ENCODE results near the gene FCGR3A.

The FCGR3A gene

DNA sequence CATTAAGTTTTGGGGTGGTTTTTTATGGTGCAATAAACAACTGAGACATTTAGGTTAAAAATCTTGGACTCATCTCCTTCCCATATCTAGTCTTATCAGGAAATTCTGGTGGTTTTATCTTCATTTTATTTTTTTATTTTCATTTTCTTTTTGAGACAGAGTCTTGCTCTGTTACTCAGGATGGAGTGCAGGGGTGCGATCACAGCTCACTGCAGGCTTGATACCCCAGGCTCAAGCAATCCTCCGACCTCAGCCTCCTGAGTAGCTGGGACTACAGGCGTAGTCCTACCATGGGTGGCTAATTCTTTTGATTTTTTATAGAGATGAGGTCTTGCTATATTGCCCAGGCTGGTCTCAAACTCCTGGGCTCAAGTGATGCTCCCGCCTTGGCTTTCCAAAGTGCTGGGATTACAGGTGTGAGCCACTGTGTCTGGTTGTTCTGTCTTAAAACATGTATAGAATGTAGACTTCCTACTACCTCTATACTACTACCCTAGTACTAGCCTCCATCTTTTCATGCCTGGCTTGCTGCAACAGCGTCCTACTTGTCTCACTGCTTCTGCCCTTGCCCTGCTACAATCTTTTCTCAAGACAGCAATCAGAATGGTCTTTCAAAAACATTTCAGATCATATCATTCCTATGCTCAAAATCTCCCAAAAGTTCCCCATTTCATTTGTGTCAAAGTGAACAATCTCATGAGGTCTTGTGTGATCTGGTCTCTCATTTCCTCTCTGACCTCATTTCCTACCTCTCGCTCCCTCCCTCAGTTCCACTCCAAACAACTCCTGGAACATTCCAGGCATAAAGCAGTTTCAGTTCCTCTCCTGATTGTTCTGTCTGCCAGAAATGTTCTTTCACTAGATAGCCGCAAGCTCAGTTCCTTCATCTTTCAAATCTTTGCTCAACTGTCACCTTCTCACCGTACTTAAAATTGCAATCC is 50.2 kb downstream of the FCGR3A start:
- no peak for DNase-seq

DNA sequence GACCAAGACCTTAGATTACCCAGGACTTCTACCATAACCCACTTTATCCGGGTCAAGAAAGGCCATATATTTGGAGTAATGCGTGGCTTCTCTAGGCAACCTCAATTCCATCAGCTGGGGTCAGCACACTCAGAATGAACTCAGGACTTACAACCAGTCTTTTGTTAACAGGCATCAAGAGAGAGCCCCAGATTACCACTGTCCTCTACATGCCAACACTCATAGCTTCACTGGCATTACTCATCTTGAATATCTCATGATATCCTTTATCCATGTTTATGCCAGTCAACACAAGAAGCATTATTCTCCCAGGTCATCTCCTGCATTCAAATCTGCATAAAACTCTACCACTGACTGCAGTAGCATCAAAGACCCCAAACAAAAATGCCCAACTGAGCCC is 51.0 kb downstream of the FCGR3A start:
- no peak for DNase-seq

DNA sequence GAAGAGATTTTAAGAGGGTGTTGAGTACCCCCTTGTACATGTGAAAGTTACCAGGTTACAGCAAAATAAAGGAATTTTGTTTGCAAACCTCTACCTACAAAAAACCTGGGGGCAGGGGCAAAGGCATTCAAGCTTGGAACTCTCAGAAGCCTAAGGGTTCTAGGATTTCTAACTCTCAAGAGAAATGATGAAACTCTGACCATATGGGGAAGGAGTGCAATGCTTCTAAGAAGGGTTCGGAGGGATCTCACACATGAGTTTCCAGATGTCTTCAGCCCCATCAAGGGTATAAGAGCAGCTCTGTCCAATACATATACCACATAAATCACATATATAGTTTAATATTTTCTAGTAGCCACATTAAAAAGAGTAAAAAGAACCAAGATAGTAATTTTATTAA is 51.7 kb downstream of the FCGR3A start:
- no peak for DNase-seq

DNA sequence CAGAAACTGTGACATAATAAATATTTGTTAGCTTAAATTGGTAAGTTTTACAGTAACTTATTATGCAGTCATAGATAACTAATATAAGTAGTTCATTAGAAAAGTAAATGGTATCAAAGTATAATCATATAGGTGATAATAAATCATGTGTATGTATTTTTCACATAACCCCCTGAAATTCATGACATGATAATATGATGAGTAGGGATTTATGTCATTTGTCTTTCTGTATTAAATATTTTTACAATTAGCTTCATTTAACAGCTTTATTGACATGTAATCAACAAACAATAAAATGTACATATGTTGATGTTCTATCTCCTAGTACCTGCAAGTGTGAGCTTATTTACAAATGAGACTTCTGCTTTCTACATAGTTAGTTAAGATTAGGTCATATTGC is 54.1 kb downstream of the FCGR3A start:
- no peak for DNase-seq

DNA sequence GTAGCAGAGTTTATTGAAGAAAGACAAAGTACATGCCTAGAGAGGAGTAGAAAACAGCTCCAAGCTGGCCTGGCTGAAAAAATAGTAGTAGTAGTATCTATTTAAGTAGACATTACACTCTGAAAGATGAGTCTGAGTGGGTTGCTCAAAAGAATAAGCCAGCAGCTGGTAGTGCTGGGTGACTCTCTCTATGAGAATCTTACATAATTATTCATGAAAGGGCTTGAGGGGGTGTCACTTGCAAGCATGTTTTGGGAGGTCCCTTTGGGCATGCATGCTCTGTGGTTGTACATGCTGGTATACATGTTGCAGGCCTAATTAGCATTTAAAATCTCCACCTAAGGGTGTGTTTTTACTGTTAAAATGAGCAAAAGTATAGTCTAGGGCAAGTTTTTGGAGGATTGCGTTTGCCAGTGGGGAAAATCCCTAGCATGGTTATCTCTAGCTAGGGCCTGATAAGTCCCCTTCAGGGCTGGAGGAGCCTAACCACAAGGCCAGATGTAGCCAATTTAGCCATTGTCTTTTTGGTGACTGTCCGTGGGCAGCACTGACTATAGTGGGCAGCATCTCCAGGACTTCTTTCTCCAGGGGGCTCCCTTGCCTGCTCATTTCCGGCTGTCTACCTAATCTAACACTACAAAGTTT is 55.4 kb downstream of the FCGR3A start:
- no peak for DNase-seq

DNA sequence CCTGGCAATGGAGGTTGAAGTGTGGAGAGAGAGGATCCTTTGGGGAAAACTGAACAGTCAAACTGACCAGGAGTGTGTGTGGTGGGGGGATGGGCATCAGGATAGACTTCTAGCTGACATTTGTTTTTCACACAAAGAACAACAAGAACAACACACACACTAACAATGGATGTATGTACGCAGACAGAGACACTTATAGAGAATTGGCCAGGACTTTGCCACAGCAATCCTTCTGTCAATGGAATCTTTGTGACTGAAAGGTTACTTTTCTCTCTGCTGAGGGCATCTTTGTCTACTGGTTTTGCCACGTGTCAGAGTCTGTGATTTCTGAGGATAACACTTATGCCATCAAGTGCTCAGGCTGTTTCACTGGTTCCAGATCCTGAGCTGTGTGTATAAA is 56.8 kb downstream of the FCGR3A start:
- no peak for DNase-seq
